RWPE1 (cell line): ENCODE measurements around the gene ABCA3.
"Not testable (repeated sequence)": the region's sequence is repeated elsewhere in the genome, so short reads cannot be mapped to it uniquely, and the experiment has no call there.

Experiments used
- CTCF ChIA-PET: fragments of 350-600 bp; sonication (Branson Sonifier 250); formaldehyde crosslinking; extraction: SDS; loops from one replicate; lab custom pipeline; 2021; lab: Yijun Ruan, JAX
- POLR2A ChIA-PET: fragments of 400-600 bp; formaldehyde crosslinking; extraction: SDS; loops from one replicate; lab custom pipeline; 2020; ENCODE audit warnings: antibody characterized with exemption; ENCODE audit not compliant: low non-redundant PET; lab: Yijun Ruan, JAX
- DNase-seq: peaks from one replicate; pipeline ENCODE4 v3.0.0; 2012; ENCODE audit warnings: low spot score
- H3K27ac ChIP-seq: fragments of 450-650 bp; 2 replicates; pipeline ENCODE4 v1.5.1; 2017
- CTCF ChIP-seq: fragments of 450-650 bp; conservative IDR thresholded peaks from 2 replicates; pipeline ENCODE4 v1.5.1; 2017; ENCODE audit warnings: low read depth, mild to moderate bottlenecking

Gene ABCA3

GRCh38 chr16:2260250-2260649, 80.3 kb downstream of the ABCA3 start:
- H3K27ac ChIP-seq: no peak overlapping the region
- CTCF ChIA-PET: interaction anchor here (0.6 kb wide), 1 partner anchor 13 kb away, joined by 3 read pairs; no protein-coding TSS in a partner anchor
- no peak for TF ChIP-seq CTCF
- POLR2A ChIA-PET: no interaction called here
- DNase-seq: no peak

- DNase-seq, CTCF ChIA-PET, POLR2A ChIA-PET: not testable (repeated sequence)
- H3K27ac ChIP-seq: peak overlapping the region; percentile 37
Measured at GRCh38 chr16:2258530-2258929, 82.0 kb downstream of the ABCA3 start.

GRCh38 chr16:2257726-2258125, 82.8 kb downstream of the ABCA3 start:
- CTCF ChIA-PET: interaction anchor here (0.7 kb wide), 1 partner anchor 1665 kb away, joined by 3 read pairs; no protein-coding TSS in a partner anchor
- no peak overlapping the region for H3K27ac ChIP-seq
- POLR2A ChIA-PET: no interaction called here
- DNase-seq: no peak
- TF ChIP-seq CTCF: no peak

- DNase-seq: no peak
- TF ChIP-seq CTCF: no peak
- H3K27ac ChIP-seq: peak overlapping the region; percentile 97
- ChIA-PET POLR2A (no interaction called here), CTCF (interaction anchor here (0.6 kb wide), 1 partner anchor 156 kb away, joined by 3 read pairs; no protein-coding TSS in a partner anchor)
Measured at GRCh38 chr16:2256531-2257140, 83.9 kb downstream of the ABCA3 start.

GRCh38 chr16:2253293-2253692, 87.2 kb downstream of the ABCA3 start:
- H3K27ac ChIP-seq: peak overlapping the region; percentile 97
- CTCF ChIA-PET: interaction anchor here (0.8 kb wide), 2 partner anchors 19 to 22 kb away, joined by 3 to 4 read pairs; no protein-coding TSS in a partner anchor
- no peak for TF ChIP-seq CTCF
- DNase-seq: no peak
- POLR2A ChIA-PET: no interaction called here

GRCh38 chr16:2252806-2253148, 87.8 kb downstream of the ABCA3 start:
- DNase-seq: no peak
- ChIA-PET CTCF (interaction anchor here (0.8 to 1.3 kb wide), 2 partner anchors 22 to 47 kb away, joined by 3 to 5 read pairs; no protein-coding TSS in a partner anchor), POLR2A (no interaction called here)
- TF ChIP-seq CTCF: no peak
- peak overlapping the region; percentile 97 for H3K27ac ChIP-seq
